Hepatocyte (in vitro differentiated cells): Measurements from ENCODE around the gene NR3C2. TPM values are rescaled to one million over a fixed set of nuclear protein-coding genes. Genes with fewer than 3 reads are reported as not detected.

Source experiments
- DNase-seq: peaks from one replicate; pipeline ENCODE4 v3.0.0-alpha.2; 2016; ENCODE audit warnings: low spot score
- H2AFZ ChIP-seq: fragments of 200-600 bp; sonication (generic); 2 replicates; pipeline ENCODE4 v1.6.0; 2016; ENCODE audit warnings: antibody characterized with exemption, mild to moderate bottlenecking
- H3K27ac ChIP-seq: fragments of 200-600 bp; sonication (generic); 2 replicates; pipeline ENCODE4 v1.5.1; 2016; ENCODE audit warnings: mild to moderate bottlenecking
- H3K27me3 ChIP-seq: fragments of 200-600 bp; sonication (generic); 2 replicates; pipeline ENCODE4 v1.6.1; 2016
- H3K36me3 ChIP-seq: fragments of 200-600 bp; sonication (generic); replicated peaks from 2 replicates; pipeline ENCODE4 v1.5.1; 2016; ENCODE audit warnings: low read depth; ENCODE audit not compliant: insufficient read depth
- H3K4me1 ChIP-seq: fragments of 200-600 bp; sonication (generic); 2 replicates; pipeline ENCODE4 v1.5.1; 2016; ENCODE audit warnings: mild to moderate bottlenecking, moderate library complexity; ENCODE audit not compliant: insufficient read depth
- H3K4me2 ChIP-seq: fragments of 200-600 bp; sonication (generic); 2 replicates; pipeline ENCODE4 v1.6.0; 2016
- H3K4me3 ChIP-seq: fragments of 200-600 bp; sonication (generic); 2 replicates; pipeline ENCODE4 v1.5.1; 2016; ENCODE audit warnings: mild to moderate bottlenecking
- H3K79me2 ChIP-seq: fragments of 200-600 bp; sonication (generic); 2 replicates; pipeline ENCODE4 v1.6.0; 2017; ENCODE audit warnings: mild to moderate bottlenecking
- H3K9me2 ChIP-seq: fragments of 200-600 bp; sonication (generic); replicated peaks from 2 replicates; pipeline ENCODE4 v1.6.0; 2017; ENCODE audit warnings: mild to moderate bottlenecking; ENCODE audit not compliant: insufficient read depth
- H3K9me3 ChIP-seq: fragments of 200-600 bp; sonication (generic); 2 replicates; pipeline ENCODE4 v1.5.1; 2016; ENCODE audit warnings: low read depth, mild to moderate bottlenecking
- H4K20me1 ChIP-seq: fragments of 200-600 bp; sonication (generic); 2 replicates; pipeline ENCODE4 v1.6.0; 2016; ENCODE audit warnings: mild to moderate bottlenecking; ENCODE audit not compliant: insufficient read depth, poor library complexity, severe bottlenecking
- CTCF ChIP-seq: fragments of 200-600 bp; sonication (generic); IDR thresholded peaks from 2 replicates; pipeline ENCODE4 v1.5.1; 2016; ENCODE audit warnings: antibody characterized with exemption, mild to moderate bottlenecking; ENCODE audit not compliant: poor library complexity
- EZH2 ChIP-seq: fragments of 200-600 bp; sonication (generic); IDR thresholded peaks from 2 replicates; pipeline ENCODE4 v1.6.1; 2016; ENCODE audit warnings: antibody characterized with exemption, mild to moderate bottlenecking, borderline replicate concordance
- EZH2phosphoT487 ChIP-seq: fragments of 200-600 bp; sonication (generic); IDR thresholded peaks from one replicate; pipeline ENCODE4 v1.6.1; 2018; ENCODE audit warnings: antibody characterized with exemption, mild to moderate bottlenecking, low read depth, moderate library complexity; ENCODE audit not compliant: unreplicated experiment, severe bottlenecking
- WGBS: methylation state at CpG from one replicate; pipeline ENCODE4 v1.1.6; 2016; ENCODE audit warnings: low lambda C conversion rate; ENCODE audit errors: missing lambda C conversion rate; 5-methylcytosine and 5-hydroxymethylcytosine counted together
- polyA plus RNA-seq: library from polyadenylated mRNA; unstranded; fragments of >200 nt; fragmentation: Nextera tagmentation; extraction: Ambion mirVana; gene quantifications from 2 replicates; pipeline ENCODE4 v1.2.1, GENCODE V29; 2016
- total RNA-seq: library from RNA; depleted of rRNA; stranded (reverse); fragments of >200 nt; gene quantifications from 2 replicates; pipeline ENCODE4 v1.2.3, GENCODE V29; 2014

Gene NR3C2
- total and polyA plus RNA-seq, 2 experiments from 2014 or later: 2.3 to 7.1 TPM

GRCh38 chr4:148345509-148345908 lies 96.7 kb downstream of the NR3C2 start:
- Histone ChIP-seq H3K4me2 (no peak overlapping the region), H3K79me2 (no peaks in the 10 kb centered on the region), H3K9me2 (no peaks in the 10 kb centered on the region), H2AFZ (no peak overlapping the region), H3K36me3 (no peaks in the 10 kb centered on the region), H4K20me1 (no peaks in the 10 kb centered on the region), H3K4me1 (no peaks in the 10 kb centered on the region), H3K9me3 (no peaks in the 10 kb centered on the region), H3K27me3 (no peaks in the 10 kb centered on the region), H3K4me3 (no peak overlapping the region), H3K27ac (no peak overlapping the region)
- WGBS: 72% methylated on average over 5 of the region's 5 CpGs
- TF ChIP-seq EZH2phosphoT487 (no peak), CTCF (no peak), EZH2 (no peak)
- no peak for DNase-seq

GRCh38 chr4:148344941-148345340 lies 97.3 kb downstream of the NR3C2 start:
- no peaks in the 10 kb centered on the region for H3K27me3 ChIP-seq
- no peaks in the 10 kb centered on the region for H3K9me2 ChIP-seq
- no peaks in the 10 kb centered on the region for H4K20me1 ChIP-seq
- no peaks in the 10 kb centered on the region for H3K36me3 ChIP-seq
- H3K79me2 ChIP-seq: no peaks in the 10 kb centered on the region
- no peak overlapping the region for H2AFZ ChIP-seq
- 66% methylated on average over 1 of the region's 1 CpG for WGBS
- H3K27ac ChIP-seq: no peak overlapping the region
- no peaks in the 10 kb centered on the region for H3K4me1 ChIP-seq
- TF ChIP-seq CTCF: no peak
- no peak for TF ChIP-seq EZH2phosphoT487
- TF ChIP-seq EZH2: no peak
- DNase-seq: no peak
- H3K9me3 ChIP-seq: peaks cover under 1% of the 10 kb centered on the region
- H3K4me2 ChIP-seq: no peak overlapping the region
- no peak overlapping the region for H3K4me3 ChIP-seq

- no peak overlapping the region for H3K4me2 ChIP-seq
- H4K20me1 ChIP-seq: no peaks in the 10 kb centered on the region
- no peaks in the 10 kb centered on the region for H3K79me2 ChIP-seq
- WGBS: 77% methylated on average over 2 of the region's 2 CpGs
- H3K27me3 ChIP-seq: no peaks in the 10 kb centered on the region
- no peaks in the 10 kb centered on the region for H3K4me1 ChIP-seq
- H2AFZ ChIP-seq: no peak overlapping the region
- H3K36me3 ChIP-seq: no peaks in the 10 kb centered on the region
- H3K4me3 ChIP-seq: no peak overlapping the region
- no peak for DNase-seq
- H3K9me2 ChIP-seq: no peaks in the 10 kb centered on the region
- H3K27ac ChIP-seq: no peak overlapping the region
- no peak for TF ChIP-seq CTCF
- TF ChIP-seq EZH2: no peak
- TF ChIP-seq EZH2phosphoT487: no peak
- peaks cover 5% of the 10 kb centered on the region for H3K9me3 ChIP-seq
These were observed 97.9 kb downstream of the NR3C2 start for GRCh38 chr4:148344352-148344751.
